K562 (cell line): ENCODE measurements around the gene BTRC.

Experiments used
- MTA3 ChIP-seq: fragments of 450-650 bp; formaldehyde crosslinking; IDR thresholded peaks from 2 replicates; pipeline ENCODE4 v1.6.1; 2017; ENCODE audit warnings: mild to moderate bottlenecking, borderline replicate concordance
- TF ChIP-seq, protein P1 (sequence below), 3 experiments: IDR thresholded peaks in 2 of 3; conservative IDR thresholded peaks in 1 of 3; 2 replicates each; pipeline ENCODE4 v1.5.1; 2011 to 2012; ENCODE audit warnings: low read length in 3 of 3, mild to moderate bottlenecking in 3 of 3, control low read depth in 2 of 3, improper control_type of control experiment in 1 of 3, inconsistent platforms in 1 of 3, low read depth in 1 of 3, mixed read lengths in 1 of 3, moderate library complexity in 1 of 3; ENCODE audit not compliant: insufficient read depth in 2 of 3

DNA sequence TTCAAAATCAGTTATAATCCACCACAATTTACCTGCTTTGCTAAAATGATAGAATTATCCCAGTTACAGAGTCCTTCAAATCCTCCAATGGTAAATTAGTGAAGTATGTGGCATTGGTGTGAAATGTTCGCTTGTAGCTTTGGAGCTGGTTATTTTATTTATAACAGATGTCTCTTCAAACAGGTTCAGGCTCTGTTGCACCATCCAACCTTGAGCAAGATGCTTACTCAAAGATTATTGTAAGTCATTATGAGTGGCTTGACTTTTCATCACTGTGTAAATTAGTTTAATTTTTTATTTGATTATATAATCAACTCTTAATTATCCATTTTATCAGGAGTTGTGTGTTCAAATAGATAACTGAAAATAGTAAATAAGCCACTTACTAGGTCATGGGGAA, 99.4 kb downstream of the BTRC start:
- TF ChIP-seq, protein P1, sequence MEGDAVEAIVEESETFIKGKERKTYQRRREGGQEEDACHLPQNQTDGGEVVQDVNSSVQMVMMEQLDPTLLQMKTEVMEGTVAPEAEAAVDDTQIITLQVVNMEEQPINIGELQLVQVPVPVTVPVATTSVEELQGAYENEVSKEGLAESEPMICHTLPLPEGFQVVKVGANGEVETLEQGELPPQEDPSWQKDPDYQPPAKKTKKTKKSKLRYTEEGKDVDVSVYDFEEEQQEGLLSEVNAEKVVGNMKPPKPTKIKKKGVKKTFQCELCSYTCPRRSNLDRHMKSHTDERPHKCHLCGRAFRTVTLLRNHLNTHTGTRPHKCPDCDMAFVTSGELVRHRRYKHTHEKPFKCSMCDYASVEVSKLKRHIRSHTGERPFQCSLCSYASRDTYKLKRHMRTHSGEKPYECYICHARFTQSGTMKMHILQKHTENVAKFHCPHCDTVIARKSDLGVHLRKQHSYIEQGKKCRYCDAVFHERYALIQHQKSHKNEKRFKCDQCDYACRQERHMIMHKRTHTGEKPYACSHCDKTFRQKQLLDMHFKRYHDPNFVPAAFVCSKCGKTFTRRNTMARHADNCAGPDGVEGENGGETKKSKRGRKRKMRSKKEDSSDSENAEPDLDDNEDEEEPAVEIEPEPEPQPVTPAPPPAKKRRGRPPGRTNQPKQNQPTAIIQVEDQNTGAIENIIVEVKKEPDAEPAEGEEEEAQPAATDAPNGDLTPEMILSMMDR (IDR thresholded peaks at IDR 0.05 in 2 of 3, conservative IDR thresholded peaks at IDR 0.05 in 1 of 3; ENCODE audit: insufficient read depth in 2 of 3, low read depth in 1 of 3, low read length in 3 of 3) = no peak
- no peak for TF ChIP-seq MTA3
